Embryonic facial prominence (tissue), 1 donor: ENCODE measurements around the gene P2RY12.
"Not testable (repeated sequence)": the region's sequence is repeated elsewhere in the genome, so short reads cannot be mapped to it uniquely, and the experiment has no call there.

Experiments
- DNase-seq: peaks from one replicate; pipeline ENCODE4 v3.0.0-alpha.2; 2016; ENCODE audit errors: extremely low spot score

The P2RY12 gene

GRCh38 chr3:151393146-151393830, 8.7 kb upstream of the P2RY12 start:
- no peak for DNase-seq

DNA sequence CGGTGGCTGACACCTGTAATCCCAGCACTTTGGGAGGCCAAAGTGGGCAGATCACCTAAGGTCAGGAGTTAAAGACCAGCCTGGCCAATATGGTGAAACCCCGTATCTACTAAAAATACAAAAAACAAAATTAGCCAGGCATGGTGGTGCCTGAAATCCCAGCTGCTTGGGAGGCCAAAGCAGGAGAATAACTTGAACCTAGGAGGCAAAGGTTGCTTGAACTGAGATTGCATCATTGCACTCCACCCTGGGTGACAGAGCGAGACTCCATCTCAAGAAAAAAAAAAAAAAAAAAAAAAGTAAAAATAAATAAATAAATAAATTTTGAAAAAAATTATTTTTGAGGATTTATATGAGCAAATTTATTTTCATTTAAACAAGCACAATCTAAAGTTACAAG, 7.6 kb upstream of the P2RY12 start:
- DNase-seq: not testable (repeated sequence)

- DNase-seq: no peak
Measured at GRCh38 chr3:151391720-151392119, 7.2 kb upstream of the P2RY12 start.

- no peak for DNase-seq
Measured at GRCh38 chr3:151387842-151388241, 3.3 kb upstream of the P2RY12 start.

- no peak for DNase-seq
Measured at GRCh38 chr3:151387432-151387831, 2.9 kb upstream of the P2RY12 start.

GRCh38 chr3:151386056-151386455, 1.5 kb upstream of the P2RY12 start:
- no peak for DNase-seq

- DNase-seq: no peak
Measured at GRCh38 chr3:151383956-151384355, 597 bp downstream of the P2RY12 start.

- DNase-seq: no peak
Measured at GRCh38 chr3:151383111-151383510, 1.4 kb downstream of the P2RY12 start.

- no peak for DNase-seq
Measured at GRCh38 chr3:151382671-151383070, 1.9 kb downstream of the P2RY12 start.

- DNase-seq: no peak
Measured at GRCh38 chr3:151379083-151379734, 5.3 kb downstream of the P2RY12 start.

DNA sequence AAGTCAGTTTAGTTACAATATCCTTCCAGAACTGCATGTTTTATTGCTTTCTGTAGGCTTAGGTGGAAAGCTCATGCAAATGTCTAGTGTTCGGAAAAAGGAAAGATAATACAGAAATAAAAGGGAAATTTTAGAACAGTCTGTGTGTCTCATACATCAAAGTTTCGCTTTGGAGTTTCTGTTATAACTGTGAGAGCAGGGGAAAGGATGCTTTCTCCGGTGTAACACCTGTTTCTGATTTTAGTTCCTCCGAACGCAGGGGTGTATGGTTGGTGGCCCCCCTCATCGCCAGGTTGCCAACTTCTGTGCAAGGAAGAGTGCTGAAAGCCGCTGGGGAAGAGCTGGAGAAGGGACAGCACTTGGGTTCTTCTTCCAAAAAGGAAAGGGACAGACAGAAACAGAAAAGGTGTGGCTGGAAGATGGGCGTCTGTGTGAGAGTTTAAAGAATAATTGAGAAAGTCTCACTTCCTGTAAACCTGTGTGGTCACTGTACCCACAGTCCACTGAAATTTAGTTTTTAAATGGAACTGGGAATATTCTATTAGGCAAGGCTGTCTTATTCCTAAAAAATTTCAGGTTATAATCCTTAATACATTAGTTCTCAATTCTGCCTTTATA, 6.7 kb downstream of the P2RY12 start:
- DNase-seq: no peak

DNA sequence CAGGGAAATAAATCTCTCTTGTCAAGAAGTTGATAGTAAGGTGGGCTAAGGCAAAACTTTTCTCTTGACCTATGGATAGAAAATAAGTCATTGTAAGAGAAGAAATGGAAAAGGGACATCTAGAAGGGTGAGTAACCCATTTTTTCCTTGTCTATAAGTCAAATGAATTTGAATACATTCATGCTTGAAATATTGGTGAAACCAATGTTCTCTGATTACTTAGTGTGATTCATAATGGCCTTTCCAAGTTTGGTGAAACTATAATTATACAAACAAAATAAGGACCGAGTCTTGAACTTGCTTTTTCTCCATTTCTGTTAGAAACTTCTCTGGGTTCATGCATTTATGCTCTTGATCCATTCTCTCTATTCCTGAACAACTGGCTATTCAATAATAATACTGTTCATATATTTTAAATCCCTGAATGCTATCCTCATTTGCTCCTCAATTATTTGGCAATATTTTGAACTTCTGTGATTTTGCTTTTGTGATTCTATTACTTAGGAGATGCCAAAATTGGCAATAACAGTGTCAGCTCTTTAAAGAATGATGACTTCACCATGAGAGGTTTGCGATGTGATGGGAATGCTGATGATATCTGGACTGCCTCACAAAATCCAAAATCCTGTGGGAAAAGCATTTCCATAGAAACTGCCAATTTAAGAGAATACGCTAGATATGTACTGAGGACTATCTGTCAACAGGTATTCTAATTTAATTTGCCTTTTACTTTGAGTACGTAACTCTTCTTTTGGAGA, 12.3 kb downstream of the P2RY12 start:
- DNase-seq: no peak

DNA sequence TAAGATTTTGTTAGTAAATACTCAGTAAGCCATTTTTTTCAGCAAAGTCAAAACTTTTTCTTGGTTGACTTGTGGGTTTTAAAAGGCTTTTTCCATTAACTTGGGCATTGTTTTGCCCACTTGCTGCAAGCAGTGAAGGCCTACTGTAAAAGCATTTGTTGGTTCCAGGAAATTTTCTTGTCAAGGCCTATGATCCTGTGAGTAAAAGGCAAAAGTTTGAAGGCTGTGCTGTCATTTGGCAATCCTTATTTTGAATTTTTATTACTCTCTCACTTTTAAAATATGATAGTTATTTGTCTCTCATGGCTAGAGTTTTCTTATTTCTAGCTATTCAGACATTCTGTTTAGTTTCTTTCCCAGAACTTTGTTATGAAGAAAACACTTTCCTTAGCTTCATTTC, 13.0 kb downstream of the P2RY12 start:
- DNase-seq: no peak

GRCh38 chr3:151367448-151367847, 17.1 kb downstream of the P2RY12 start:
- no peak for DNase-seq

DNA sequence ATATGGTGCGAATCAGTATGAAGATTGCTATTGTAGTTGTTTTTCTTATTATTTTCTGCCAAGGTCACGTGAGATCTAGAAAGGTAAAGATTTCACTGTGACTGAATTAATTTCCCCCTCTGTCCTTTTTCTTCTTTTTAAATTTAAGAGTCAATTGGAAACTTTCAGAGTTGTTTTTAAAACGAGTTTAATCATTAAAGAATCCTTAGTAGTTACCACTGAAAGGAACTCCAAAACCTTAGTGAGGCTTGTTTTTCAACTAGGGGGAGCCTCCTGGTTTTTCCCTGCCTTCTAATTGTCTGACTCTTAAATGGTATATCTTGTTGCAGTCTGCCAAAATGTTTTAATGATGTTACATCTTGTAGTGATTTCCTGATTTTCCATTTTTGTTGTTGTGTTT, 17.6 kb downstream of the P2RY12 start:
- no peak for DNase-seq

GRCh38 chr3:151362751-151363174, 21.8 kb downstream of the P2RY12 start:
- no peak for DNase-seq

- DNase-seq: no peak
Measured at GRCh38 chr3:151357463-151357850, 27.1 kb downstream of the P2RY12 start.

- DNase-seq: no peak
Measured at GRCh38 chr3:151356794-151357462, 27.6 kb downstream of the P2RY12 start.

DNA sequence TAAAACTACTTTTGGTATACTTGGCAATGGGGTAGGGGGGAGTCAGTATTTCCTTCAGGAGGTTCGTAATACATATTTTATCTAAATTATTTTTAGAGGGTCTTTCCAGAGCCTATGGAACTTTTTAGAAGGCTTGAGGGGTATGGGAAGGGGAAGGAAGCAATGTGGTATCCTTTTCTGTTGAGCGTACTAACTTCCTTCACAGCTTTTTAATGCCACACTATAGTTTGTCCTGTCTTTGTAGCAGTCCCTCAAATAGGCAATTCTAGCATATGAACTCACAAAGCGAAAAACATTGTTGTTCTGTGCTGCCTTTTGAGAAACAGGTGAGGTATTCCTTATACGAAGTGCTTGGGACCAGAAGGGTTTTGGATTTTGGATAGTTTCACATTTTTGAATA, 32.9 kb downstream of the P2RY12 start:
- DNase-seq: no peak

DNA sequence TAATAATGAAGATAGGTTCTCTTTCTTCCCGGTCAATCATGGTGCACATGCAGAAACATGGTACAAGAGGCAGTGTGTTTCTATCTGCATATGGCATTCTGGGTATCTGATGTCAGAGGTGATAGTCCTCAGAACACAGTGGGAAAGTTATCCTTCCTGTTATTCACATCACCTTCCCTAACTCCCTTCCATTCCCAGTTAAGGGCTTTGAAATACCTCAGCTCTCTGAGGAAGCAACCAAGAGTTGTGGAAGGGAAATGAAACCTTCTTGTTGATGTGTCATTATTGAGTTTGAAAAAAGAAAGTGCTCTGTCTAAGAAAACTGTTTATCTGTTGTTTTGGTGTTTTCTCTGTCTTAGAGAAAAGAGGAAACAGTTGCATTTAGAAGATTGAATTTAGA, 33.3 kb downstream of the P2RY12 start:
- DNase-seq: no peak

GRCh38 chr3:151350656-151351055, 33.9 kb downstream of the P2RY12 start:
- DNase-seq: no peak

DNA sequence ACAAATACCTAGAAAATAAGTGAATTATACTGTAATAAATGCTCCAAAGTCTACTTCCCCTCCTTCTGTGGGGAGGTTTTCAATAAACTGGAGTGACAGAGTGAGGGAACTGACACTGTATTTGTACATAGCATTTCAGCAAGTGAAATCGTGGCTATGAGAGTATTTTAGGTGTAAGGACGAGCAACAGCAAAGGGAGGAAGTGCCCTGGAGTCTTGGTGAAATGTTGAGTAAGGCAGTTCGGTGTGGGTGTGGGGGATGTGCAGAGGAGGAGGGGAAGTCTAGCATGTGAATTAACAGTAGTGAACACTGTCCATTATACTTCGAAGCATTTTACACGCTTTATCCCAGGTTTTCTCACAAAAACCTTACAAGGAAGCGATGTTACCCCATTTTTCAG, 37.1 kb downstream of the P2RY12 start:
- DNase-seq: no peak
